Mesothelial cell of epicardium (in vitro differentiated cells): ENCODE results near the gene TSPAN7. TPM values are rescaled to one million over a fixed set of nuclear protein-coding genes. Genes with fewer than 3 reads are reported as not detected.

Source experiments
- DNase-seq, 2 experiments: peaks; one replicate each; pipeline ENCODE4 v3.0.0; 2021; ENCODE audit warnings: low spot score in 2 of 2; ENCODE audit not compliant: unreplicated experiment in 2 of 2
- H3K27ac Mint-ChIP-seq: 2 replicates; pipeline ENCODE4 v1.8.0; 2021; ENCODE audit warnings: mixed read lengths
- H3K27me3 Mint-ChIP-seq: 2 replicates; pipeline ENCODE4 v1.8.0; 2021; ENCODE audit warnings: low read depth, mixed read lengths
- H3K36me3 Mint-ChIP-seq: 2 replicates; pipeline ENCODE4 v1.8.0; 2021; ENCODE audit warnings: mixed read lengths
- H3K4me1 Mint-ChIP-seq: 2 replicates; pipeline ENCODE4 v1.8.0; 2021; ENCODE audit warnings: mixed read lengths
- H3K4me3 Mint-ChIP-seq: 2 replicates; pipeline ENCODE4 v1.8.0; 2021; ENCODE audit warnings: mild to moderate bottlenecking, moderate library complexity, mixed read lengths
- H3K9me3 Mint-ChIP-seq: 2 replicates; pipeline ENCODE4 v1.8.0; 2021; ENCODE audit warnings: mixed read lengths
- CTCF ChIP-seq: fragments of 200-600 bp; sonication (generic); IDR thresholded peaks from one replicate; pipeline ENCODE4 v1.5.0; 2021; ENCODE audit warnings: antibody characterized with exemption; ENCODE audit not compliant: unreplicated experiment
- total RNA-seq: library from RNA; stranded (reverse); gene quantifications from 3 replicates; pipeline ENCODE4 v1.2.1, GENCODE V29; 2021

TSPAN7 gene
- total RNA-seq, 1 donor from 2014 or later: 10.1 TPM

DNA sequence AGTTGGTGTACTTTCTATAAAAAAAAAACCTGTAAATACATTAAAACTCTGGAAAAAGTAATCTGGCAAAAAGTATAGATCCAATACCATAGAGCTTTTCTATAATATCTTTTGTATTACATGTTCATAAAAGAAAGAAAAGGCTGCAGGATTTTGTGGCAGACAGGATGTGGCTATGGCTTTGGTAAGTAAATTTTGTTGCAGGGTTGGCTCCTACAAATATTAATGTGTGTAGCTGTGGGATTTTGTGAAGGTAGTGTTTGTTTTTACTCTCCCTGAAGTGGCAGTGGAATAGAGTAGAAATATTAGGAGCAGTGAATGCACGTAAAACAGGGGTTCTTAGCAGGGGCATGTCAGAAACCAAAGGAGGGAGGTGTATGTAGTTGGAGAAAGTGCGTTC is 84.8 kb downstream of the TSPAN7 start:
- no peak for TF ChIP-seq CTCF
- Mint-ChIP-seq H3K27ac (no peak overlapping the region), H3K4me1 (peaks cover 5% of the 10 kb centered on the region), H3K36me3 (no peaks in the 10 kb centered on the region), H3K9me3 (peaks cover 14% of the 10 kb centered on the region), H3K27me3 (peaks cover 3% of the 10 kb centered on the region), H3K4me3 (no peak overlapping the region)
- no peak for DNase-seq

GRCh38 chrX:38649221-38649620 is 87.9 kb downstream of the TSPAN7 start:
- H3K9me3 Mint-ChIP-seq: peaks cover 3% of the 10 kb centered on the region
- no peak for TF ChIP-seq CTCF
- no peaks in the 10 kb centered on the region for H3K4me1 Mint-ChIP-seq
- H3K27me3 Mint-ChIP-seq: no peaks in the 10 kb centered on the region
- no peak for DNase-seq
- no peak overlapping the region for H3K4me3 Mint-ChIP-seq
- no peak overlapping the region for H3K27ac Mint-ChIP-seq
- H3K36me3 Mint-ChIP-seq: no peaks in the 10 kb centered on the region

DNA sequence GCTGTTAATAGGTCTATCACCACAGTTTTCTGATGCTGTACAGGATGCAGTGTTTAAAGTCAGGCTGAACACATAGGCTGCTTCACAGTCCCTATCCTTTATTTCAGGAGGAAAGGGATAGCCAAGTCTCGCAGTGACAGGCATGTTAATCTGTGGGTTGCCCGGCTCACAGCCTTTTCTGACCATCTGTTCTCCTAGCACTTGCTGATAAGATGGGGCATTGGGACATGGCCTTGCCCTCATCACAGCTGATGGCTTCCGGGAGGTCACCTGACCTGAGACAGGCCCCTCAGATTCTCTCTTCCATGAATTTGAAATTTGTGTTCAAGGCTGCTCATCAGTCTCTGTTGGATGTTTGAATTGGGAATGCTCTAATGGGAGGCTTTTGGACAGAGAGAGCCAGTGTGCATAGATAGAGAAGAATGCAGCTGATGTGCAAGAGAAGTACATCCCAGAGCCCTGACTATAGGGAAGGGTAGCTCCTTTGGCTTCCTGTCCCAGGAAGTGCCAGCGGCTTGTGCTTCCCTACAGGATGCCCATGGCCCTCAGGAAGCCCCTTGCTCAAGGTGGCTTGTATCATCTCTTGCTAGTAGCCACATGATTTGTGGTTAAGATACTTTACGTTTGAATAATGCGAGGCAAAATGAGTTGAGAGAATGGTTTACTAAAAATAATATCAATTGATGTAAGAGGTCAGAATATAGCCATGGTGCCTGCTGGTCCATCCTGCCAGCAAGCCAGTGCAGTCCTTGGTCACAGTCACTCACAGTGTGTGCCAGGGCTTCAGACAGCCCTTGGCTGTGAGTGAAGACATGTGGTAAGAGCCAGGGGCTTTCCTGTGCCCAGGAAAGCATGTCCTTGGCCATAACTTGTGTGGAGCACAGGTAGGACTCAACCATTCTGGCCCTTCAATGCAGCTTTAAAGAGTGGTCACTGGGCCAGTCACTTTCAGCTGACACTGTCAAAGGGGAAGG is 88.6 kb downstream of the TSPAN7 start:
- TF ChIP-seq CTCF: no peak
- H3K27me3 Mint-ChIP-seq: no peaks in the 10 kb centered on the region
- H3K27ac Mint-ChIP-seq: no peak overlapping the region
- no peaks in the 10 kb centered on the region for H3K4me1 Mint-ChIP-seq
- no peak for DNase-seq
- peaks cover 7% of the 10 kb centered on the region for H3K9me3 Mint-ChIP-seq
- H3K36me3 Mint-ChIP-seq: no peaks in the 10 kb centered on the region
- H3K4me3 Mint-ChIP-seq: no peak overlapping the region

DNA sequence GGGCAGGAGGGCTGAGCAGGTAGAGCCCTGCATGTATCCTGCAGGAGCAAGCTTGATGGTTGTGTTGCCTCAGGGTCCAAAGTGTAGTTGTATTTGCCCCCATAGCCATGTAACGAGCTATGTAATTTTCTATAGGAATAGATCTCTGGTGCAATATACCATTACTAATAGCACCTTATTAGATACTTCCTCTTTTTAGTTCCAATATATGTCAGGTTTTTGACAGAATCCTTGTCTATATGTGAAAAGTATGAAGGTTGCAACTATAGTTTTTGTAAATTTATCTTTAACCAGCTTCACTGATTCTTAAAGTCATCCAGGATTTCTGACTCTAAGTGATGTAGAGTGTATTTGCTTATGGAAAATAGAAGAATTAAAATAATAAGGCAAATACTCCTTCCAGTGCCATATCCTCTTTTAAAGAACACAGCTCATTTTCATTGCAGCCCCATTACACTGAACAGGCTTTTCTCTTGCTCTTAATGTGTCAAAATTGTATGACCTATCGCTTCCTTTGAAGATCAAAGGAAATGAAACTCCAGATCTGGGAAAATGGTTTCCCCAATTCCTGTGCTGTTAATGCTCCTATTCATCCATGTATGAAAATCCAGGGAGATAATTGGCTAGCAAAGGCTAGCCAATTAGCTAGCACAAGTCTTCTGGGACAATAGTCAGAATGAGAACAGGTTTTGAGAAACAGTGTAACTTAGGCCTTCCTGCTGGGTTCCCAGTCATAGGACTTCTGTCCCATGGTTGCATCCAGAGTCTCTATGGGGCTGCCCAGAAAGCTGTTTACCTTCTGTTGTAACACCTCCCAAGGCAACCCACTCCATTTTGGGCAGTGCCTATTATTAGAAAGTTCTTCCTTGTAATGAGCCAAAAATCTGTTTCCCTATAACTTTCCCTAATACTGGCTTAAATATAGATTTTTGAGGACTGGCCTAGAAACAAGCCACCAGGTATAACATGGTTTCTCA is 90.6 kb downstream of the TSPAN7 start:
- no peaks in the 10 kb centered on the region for H3K27me3 Mint-ChIP-seq
- no peaks in the 10 kb centered on the region for H3K36me3 Mint-ChIP-seq
- H3K27ac Mint-ChIP-seq: no peak overlapping the region
- TF ChIP-seq CTCF: no peak
- peaks cover 12% of the 10 kb centered on the region for H3K9me3 Mint-ChIP-seq
- DNase-seq: no peak
- no peaks in the 10 kb centered on the region for H3K4me1 Mint-ChIP-seq
- no peak overlapping the region for H3K4me3 Mint-ChIP-seq

DNA sequence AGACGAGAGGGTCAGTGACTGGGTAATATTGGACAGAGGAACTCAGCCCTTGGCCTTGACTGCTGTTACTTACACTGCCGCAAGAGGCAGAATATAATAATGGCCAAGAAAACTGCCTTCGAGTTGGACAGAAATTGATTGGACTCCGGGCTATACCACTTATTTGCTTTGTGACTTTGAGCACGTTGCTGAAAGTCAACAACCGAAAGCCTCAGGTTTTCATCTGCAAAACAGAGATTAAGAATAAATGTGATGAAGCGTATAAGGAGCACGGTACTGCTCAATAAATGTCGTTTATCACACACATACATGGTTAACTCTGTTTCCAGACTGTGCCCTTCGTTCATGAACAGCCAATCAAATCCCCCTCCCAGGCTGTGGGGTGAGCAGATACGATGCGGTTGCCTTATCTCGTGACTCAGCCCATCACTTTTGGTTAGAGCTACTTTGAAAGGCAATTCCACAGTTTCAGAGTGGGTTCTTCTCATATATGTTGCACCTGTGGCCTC is 91.6 kb downstream of the TSPAN7 start:
- no peaks in the 10 kb centered on the region for H3K27me3 Mint-ChIP-seq

More for the DNA sequence above, 91.6 kb downstream of the TSPAN7 start:
- Mint-ChIP-seq H3K4me3 (no peak overlapping the region), H3K36me3 (no peaks in the 10 kb centered on the region), H3K9me3 (peaks cover 12% of the 10 kb centered on the region), H3K4me1 (no peaks in the 10 kb centered on the region), H3K27ac (no peak overlapping the region)
- no peak for TF ChIP-seq CTCF
- DNase-seq: no peak
